HG03064 (cell line): ENCODE results near the gene RBP2.

Source experiments
- ATAC-seq: cut with Tn5 transposase; IDR thresholded peaks from one replicate; pipeline ENCODE4 v1.9.1; 2021; ENCODE audit warnings: low read depth; ENCODE audit not compliant: unreplicated experiment

The RBP2 gene

GRCh38 chr3:139482206-139482605 lies 5.9 kb upstream of the RBP2 start:
- ATAC-seq: no peak

- no peak for ATAC-seq
Measured at GRCh38 chr3:139481116-139481515, 4.8 kb upstream of the RBP2 start.

- ATAC-seq: no peak
Measured at GRCh38 chr3:139480585-139480984, 4.3 kb upstream of the RBP2 start.

- ATAC-seq: no peak
Measured at GRCh38 chr3:139477710-139478640, 1.7 kb upstream of the RBP2 start.

- no peak for ATAC-seq
Measured at GRCh38 chr3:139473155-139473771, 3.1 kb downstream of the RBP2 start.

- ATAC-seq: no peak
Measured at GRCh38 chr3:139472380-139473010, 3.8 kb downstream of the RBP2 start.

GRCh38 chr3:139470199-139470598 lies 6.1 kb downstream of the RBP2 start:
- ATAC-seq: no peak

GRCh38 chr3:139468399-139468798 lies 7.9 kb downstream of the RBP2 start:
- ATAC-seq: no peak

GRCh38 chr3:139466360-139466759 lies 10.0 kb downstream of the RBP2 start:
- ATAC-seq: no peak

GRCh38 chr3:139465636-139466035 lies 10.7 kb downstream of the RBP2 start:
- ATAC-seq: no peak

GRCh38 chr3:139463466-139463865 lies 12.8 kb downstream of the RBP2 start:
- no peak for ATAC-seq

GRCh38 chr3:139460529-139460928 lies 15.8 kb downstream of the RBP2 start:
- ATAC-seq: no peak

- ATAC-seq: no peak
Measured at GRCh38 chr3:139460076-139460475, 16.2 kb downstream of the RBP2 start.

- no peak for ATAC-seq
Measured at GRCh38 chr3:139458348-139458747, 18.0 kb downstream of the RBP2 start.

- no peak for ATAC-seq
Measured at GRCh38 chr3:139457066-139457465, 19.2 kb downstream of the RBP2 start.

- ATAC-seq: no peak
Measured at GRCh38 chr3:139456386-139456785, 19.9 kb downstream of the RBP2 start.

- ATAC-seq: no peak
Measured at GRCh38 chr3:139455855-139456254, 20.5 kb downstream of the RBP2 start.

- ATAC-seq: no peak
Measured at GRCh38 chr3:139455206-139455605, 21.1 kb downstream of the RBP2 start.

- ATAC-seq: no peak
Measured at GRCh38 chr3:139454346-139454745, 22.0 kb downstream of the RBP2 start.

GRCh38 chr3:139450159-139450558 lies 26.2 kb downstream of the RBP2 start:
- no peak for ATAC-seq

GRCh38 chr3:139449566-139449965 lies 26.8 kb downstream of the RBP2 start:
- ATAC-seq: no peak
